Neural cell (in vitro differentiated cells): Measurements from ENCODE around the gene HERC2. TPM values are rescaled to one million over a fixed set of nuclear protein-coding genes. Genes with fewer than 3 reads are reported as not detected.

ENCODE experiments used
- H2AFZ ChIP-seq: fragments of 200-600, 300-800 bp; sonication (generic), shearing (Covaris generic); 2 replicates; pipeline ENCODE4 v1.6.0; 2014; ENCODE audit warnings: low read depth, mild to moderate bottlenecking, antibody characterized with exemption, low read length, moderate library complexity
- H3F3A ChIP-seq: fragments of 200-600 bp; shearing (Covaris generic); 2 replicates; pipeline ENCODE4 v1.6.1; 2016; ENCODE audit warnings: mild to moderate bottlenecking, moderate library complexity, mixed read lengths, antibody characterized with exemption, low read length; ENCODE audit not compliant: insufficient read depth, poor library complexity, severe bottlenecking
- H3K27ac ChIP-seq: fragments of 200-600, 300-800 bp; sonication (generic), shearing (Covaris generic); 2 replicates; pipeline ENCODE4 v1.5.1; 2014; ENCODE audit warnings: mild to moderate bottlenecking, low read length, moderate library complexity
- H3K27me3 ChIP-seq: fragments of 300-800, 200-600 bp; sonication (generic), shearing (Covaris generic); 2 replicates; pipeline ENCODE4 v1.6.0; 2014; ENCODE audit warnings: mild to moderate bottlenecking, low read depth, low read length, moderate library complexity; ENCODE audit not compliant: insufficient read depth
- H3K36me3 ChIP-seq: fragments of 300-800, 200-600 bp; sonication (generic), shearing (Covaris generic); 2 replicates; pipeline ENCODE4 v1.5.1; 2014; ENCODE audit warnings: mild to moderate bottlenecking, antibody characterized with exemption, low read length, moderate library complexity; ENCODE audit not compliant: insufficient read depth
- H3K4me2 ChIP-seq: fragments of 300-800, 200-600 bp; sonication (generic), shearing (Covaris generic); 2 replicates; pipeline ENCODE4 v1.6.0; 2014; ENCODE audit warnings: mild to moderate bottlenecking, low read length
- H3K4me3 ChIP-seq: fragments of 300-800, 200-600 bp; sonication (generic), shearing (Covaris generic); 2 replicates; pipeline ENCODE4 v1.5.1; 2014; ENCODE audit warnings: mild to moderate bottlenecking, low read length, moderate library complexity
- H3K79me2 ChIP-seq: fragments of 200-600 bp; shearing (Covaris generic); replicated peaks from 2 replicates; pipeline ENCODE4 v1.6.0; 2014; ENCODE audit warnings: mild to moderate bottlenecking, low read length, moderate library complexity; ENCODE audit not compliant: insufficient read depth
- H3K9ac ChIP-seq: fragments of 300-800, 200-600 bp; sonication (generic), shearing (Covaris generic); 2 replicates; pipeline ENCODE4 v1.6.1; 2016; ENCODE audit warnings: mild to moderate bottlenecking, low read length, mixed read lengths
- H3K9me2 ChIP-seq: fragments of 200-600 bp; shearing (Covaris generic); 2 replicates; pipeline ENCODE4 v1.6.1; 2016; ENCODE audit warnings: mild to moderate bottlenecking, low read length, mixed read lengths; ENCODE audit not compliant: insufficient read depth
- H3K9me3 ChIP-seq: fragments of 200-600, 300-800 bp; sonication (generic), shearing (Covaris generic); 2 replicates; pipeline ENCODE4 v1.6.1; 2016; ENCODE audit warnings: mild to moderate bottlenecking, mixed run types, low read length, moderate library complexity, mixed read lengths
- H4K20me1 ChIP-seq: fragments of 200-600 bp; shearing (Covaris generic); 2 replicates; pipeline ENCODE4 v1.6.1; 2016; ENCODE audit warnings: mild to moderate bottlenecking, mixed run types; ENCODE audit not compliant: insufficient read depth
- CTCF ChIP-seq: fragments of 450-650 bp; IDR thresholded peaks from 2 replicates; pipeline ENCODE4 v1.5.1; 2014; ENCODE audit warnings: antibody characterized with exemption, mild to moderate bottlenecking, moderate library complexity; ENCODE audit not compliant: poor library complexity, severe bottlenecking
- EP300 ChIP-seq: fragments of 450-650 bp; conservative IDR thresholded peaks from 2 replicates; pipeline ENCODE4 v1.6.1; 2014; ENCODE audit warnings: antibody characterized with exemption, mild to moderate bottlenecking, moderate library complexity; ENCODE audit not compliant: poor library complexity, severe bottlenecking
- EZH2 ChIP-seq: fragments of 200-600, 300-800 bp; shearing (Covaris generic), sonication (generic); IDR thresholded peaks from 2 replicates; pipeline ENCODE4 v1.6.1; 2014; ENCODE audit warnings: antibody characterized with exemption, low read length, borderline replicate concordance, mild to moderate bottlenecking; ENCODE audit not compliant: insufficient read depth, poor library complexity, severe bottlenecking
- MXI1 ChIP-seq: fragments of 450-650 bp; conservative IDR thresholded peaks from 2 replicates; pipeline ENCODE4 v1.6.1; 2014; ENCODE audit warnings: antibody characterized with exemption, mild to moderate bottlenecking; ENCODE audit not compliant: poor library complexity, severe bottlenecking
- POLR2AphosphoS5 ChIP-seq: IDR thresholded peaks from 2 replicates; pipeline ENCODE4 v1.6.1; 2012
- RAD21 ChIP-seq: fragments of 450-650 bp; conservative IDR thresholded peaks from 2 replicates; pipeline ENCODE4 v1.6.1; 2014; ENCODE audit warnings: antibody characterized with exemption, mild to moderate bottlenecking, moderate library complexity
- REST ChIP-seq: IDR thresholded peaks from 2 replicates; pipeline ENCODE4 v1.6.1; 2012; ENCODE audit warnings: borderline replicate concordance
- SMC3 ChIP-seq: fragments of 450-650 bp; conservative IDR thresholded peaks from 2 replicates; pipeline ENCODE4 v1.6.1; 2014; ENCODE audit warnings: antibody characterized with exemption, mild to moderate bottlenecking, moderate library complexity; ENCODE audit not compliant: poor library complexity
- TAF1 ChIP-seq: IDR thresholded peaks from 2 replicates; pipeline ENCODE4 v1.6.1; 2012; ENCODE audit warnings: low read depth
- polyA plus RNA-seq: library from polyadenylated mRNA; depleted of rRNA; stranded (reverse); fragments of >200 nt; gene quantifications from 2 replicates; pipeline ENCODE4 v1.2.3, GENCODE V29; 2014

Gene HERC2
- polyA plus RNA-seq, 1 donor from 2014 or later = 47.3 TPM

GRCh38 chr15:28116521-28117431 lies 205.2 kb downstream of the HERC2 start:
- Histone ChIP-seq H3K27me3 (no peaks in the 10 kb centered on the region), H3K9ac (no peak overlapping the region), H4K20me1 (no peaks in the 10 kb centered on the region), H3F3A (no peaks in the 10 kb centered on the region), H3K4me3 (no peak overlapping the region), H3K36me3 (peaks cover 6% of the 10 kb centered on the region), H3K4me2 (no peak overlapping the region), H3K9me2 (no peaks in the 10 kb centered on the region), H3K27ac (no peak overlapping the region), H3K9me3 (no peaks in the 10 kb centered on the region), H2AFZ (no peak overlapping the region), H3K79me2 (no peaks in the 10 kb centered on the region)
- TF ChIP-seq TAF1 (no peak), RAD21 (no peak), POLR2AphosphoS5 (no peak), EZH2 (no peak), CTCF (no peak), REST (no peak), SMC3 (no peak), MXI1 (no peak), EP300 (no peak)

GRCh38 chr15:28115871-28116270 lies 206.1 kb downstream of the HERC2 start:
- Histone ChIP-seq H3K27ac (no peak overlapping the region), H3K9me3 (no peaks in the 10 kb centered on the region), H3K27me3 (no peaks in the 10 kb centered on the region), H3K4me2 (no peak overlapping the region), H2AFZ (no peak overlapping the region), H3K36me3 (peaks cover 3% of the 10 kb centered on the region), H3K9me2 (no peaks in the 10 kb centered on the region), H3K79me2 (no peaks in the 10 kb centered on the region), H3K4me3 (no peak overlapping the region), H3K9ac (no peak overlapping the region), H4K20me1 (no peaks in the 10 kb centered on the region), H3F3A (no peaks in the 10 kb centered on the region)
- TF ChIP-seq CTCF (no peak), EZH2 (no peak), REST (no peak), SMC3 (no peak), POLR2AphosphoS5 (no peak), EP300 (no peak), TAF1 (no peak), MXI1 (no peak), RAD21 (no peak)
